Neural cell (in vitro differentiated cells): Measurements from ENCODE around the gene TMEM272.

Source experiments
- CTCF ChIP-seq: fragments of 450-650 bp; IDR thresholded peaks from 2 replicates; pipeline ENCODE4 v1.5.1; 2014; ENCODE audit warnings: antibody characterized with exemption, mild to moderate bottlenecking, moderate library complexity; ENCODE audit not compliant: poor library complexity, severe bottlenecking
- EP300 ChIP-seq: fragments of 450-650 bp; conservative IDR thresholded peaks from 2 replicates; pipeline ENCODE4 v1.6.1; 2014; ENCODE audit warnings: antibody characterized with exemption, mild to moderate bottlenecking, moderate library complexity; ENCODE audit not compliant: poor library complexity, severe bottlenecking
- EZH2 ChIP-seq: fragments of 200-600, 300-800 bp; shearing (Covaris generic), sonication (generic); IDR thresholded peaks from 2 replicates; pipeline ENCODE4 v1.6.1; 2014; ENCODE audit warnings: antibody characterized with exemption, low read length, borderline replicate concordance, mild to moderate bottlenecking; ENCODE audit not compliant: insufficient read depth, poor library complexity, severe bottlenecking
- POLR2AphosphoS5 ChIP-seq: IDR thresholded peaks from 2 replicates; pipeline ENCODE4 v1.6.1; 2012
- RAD21 ChIP-seq: fragments of 450-650 bp; conservative IDR thresholded peaks from 2 replicates; pipeline ENCODE4 v1.6.1; 2014; ENCODE audit warnings: antibody characterized with exemption, mild to moderate bottlenecking, moderate library complexity
- SMC3 ChIP-seq: fragments of 450-650 bp; conservative IDR thresholded peaks from 2 replicates; pipeline ENCODE4 v1.6.1; 2014; ENCODE audit warnings: antibody characterized with exemption, mild to moderate bottlenecking, moderate library complexity; ENCODE audit not compliant: poor library complexity

DNA sequence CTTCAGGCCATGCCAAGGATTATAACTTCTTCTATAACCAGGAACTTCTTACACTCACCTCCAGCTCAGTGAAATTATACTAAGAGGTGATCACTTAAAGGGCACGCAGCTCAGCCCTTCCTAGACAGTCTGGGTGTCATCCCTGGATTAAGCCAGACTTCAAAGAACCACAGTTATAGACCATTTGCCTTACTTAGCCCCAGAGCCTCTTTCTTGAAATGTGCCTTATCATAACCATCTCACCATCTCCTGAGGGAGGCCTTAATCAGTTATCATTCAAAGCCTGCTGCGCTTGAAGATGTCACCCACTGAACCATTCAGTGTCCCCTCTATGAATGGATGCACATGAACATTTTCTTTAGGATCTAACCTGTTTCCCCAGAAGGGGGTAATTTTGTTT lies 30.9 kb downstream of the TMEM272 start:
- no peak for TF ChIP-seq CTCF
- TF ChIP-seq EP300 = no peak
- TF ChIP-seq SMC3 = no peak
- no peak for TF ChIP-seq RAD21
- TF ChIP-seq POLR2AphosphoS5 = no peak
- no peak for TF ChIP-seq EZH2
